ENCODE data around the gene GRAMD2A.

DNA sequence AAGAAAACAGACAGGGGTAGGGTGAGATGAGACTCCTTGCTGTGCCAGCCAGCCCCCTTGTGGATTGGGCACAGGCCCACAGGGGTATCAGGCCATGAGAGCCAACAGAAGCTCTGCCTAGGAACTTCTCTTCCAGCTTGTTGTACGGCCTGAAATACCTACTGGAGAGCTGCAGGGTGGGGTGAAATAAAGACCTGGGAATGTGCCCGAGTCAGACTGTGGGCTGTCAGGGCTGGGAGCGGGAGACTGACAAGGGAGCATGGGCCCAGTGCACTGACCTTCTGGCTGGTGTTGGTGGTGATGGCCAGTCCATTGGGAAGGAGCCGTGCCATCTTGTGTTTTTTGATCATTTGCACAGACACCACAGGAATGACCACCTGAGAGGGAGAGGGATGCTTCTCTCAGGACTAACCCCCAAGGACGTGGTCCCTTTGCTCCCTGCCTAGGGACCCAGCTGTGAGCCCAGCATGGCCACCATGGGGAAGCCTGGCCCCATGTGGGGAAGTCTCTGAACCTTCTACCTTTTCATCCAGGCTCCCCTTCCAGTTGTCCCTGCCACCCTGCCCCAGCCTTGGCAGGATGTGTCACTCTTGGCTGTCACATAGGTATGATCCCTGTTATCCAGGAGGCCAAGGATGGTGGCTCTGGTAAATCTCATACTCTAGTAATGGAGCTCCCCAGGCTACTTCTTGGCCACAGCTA is 30.7 kb downstream of the GRAMD2A start:
- no peak for TF ChIP-seq CHD4 (IDR thresholded peaks at IDR 0.05)
- TF ChIP-seq STAT1 (conservative IDR thresholded peaks at IDR 0.05) = no peak
- TF ChIP-seq, protein P1, sequence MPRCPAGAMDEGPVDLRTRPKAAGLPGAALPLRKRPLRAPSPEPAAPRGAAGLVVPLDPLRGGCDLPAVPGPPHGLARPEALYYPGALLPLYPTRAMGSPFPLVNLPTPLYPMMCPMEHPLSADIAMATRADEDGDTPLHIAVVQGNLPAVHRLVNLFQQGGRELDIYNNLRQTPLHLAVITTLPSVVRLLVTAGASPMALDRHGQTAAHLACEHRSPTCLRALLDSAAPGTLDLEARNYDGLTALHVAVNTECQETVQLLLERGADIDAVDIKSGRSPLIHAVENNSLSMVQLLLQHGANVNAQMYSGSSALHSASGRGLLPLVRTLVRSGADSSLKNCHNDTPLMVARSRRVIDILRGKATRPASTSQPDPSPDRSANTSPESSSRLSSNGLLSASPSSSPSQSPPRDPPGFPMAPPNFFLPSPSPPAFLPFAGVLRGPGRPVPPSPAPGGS (IDR thresholded peaks at IDR 0.05; ENCODE audit: borderline replicate concordance, insufficient read depth, low read depth, low read length, poor library complexity, severe bottlenecking) = no peak
